Caco-2 (cell line): ENCODE measurements around the gene RTTN. TPM values are rescaled to one million over a fixed set of nuclear protein-coding genes. Genes with fewer than 3 reads are reported as not detected.

Source experiments
- BruUV-seq: library from RNA; stranded (reverse); fragments of 400-500 nt; replicated peaks from 2 replicates; lab custom pipeline; 2021; lab: Mats Ljungman, UMichigan
- CTCF ChIA-PET: fragments of 300-600 bp; sonication (Branson Sonifier 250); formaldehyde crosslinking; loops from one replicate; lab custom pipeline; 2022; ENCODE audit warnings: antibody characterized with exemption; lab: Charles Lee
- POLR2A ChIA-PET: fragments of 300-600 bp; sonication (Branson Sonifier 250); formaldehyde crosslinking; loops from one replicate; lab custom pipeline; 2022; ENCODE audit warnings: antibody characterized with exemption; lab: Charles Lee
- DNase-seq, 2 experiments: peaks; one replicate each; pipeline versions ENCODE4 v3.0.0 to v3.0.0-alpha.2; 2020 to 2022
- H3K27me3 ChIP-seq: replicated peaks from 2 replicates; pipeline ENCODE4 v1.6.0; 2011; ENCODE audit warnings: low read length; ENCODE audit not compliant: control insufficient read depth, insufficient read depth
- H3K36me3 ChIP-seq: 2 replicates; pipeline ENCODE4 v1.5.1; 2011; ENCODE audit warnings: low read length; ENCODE audit not compliant: control insufficient read depth, insufficient read depth
- H3K4me1 ChIP-seq: fragments of 250-450 bp; sonication (Bioruptor Pico); 2 replicates; pipeline ENCODE4 v1.5.1; 2020; ENCODE audit warnings: mild to moderate bottlenecking
- H3K4me3 ChIP-seq: 2 replicates; pipeline ENCODE4 v1.5.1; 2011; ENCODE audit warnings: low read depth, mild to moderate bottlenecking, control low read depth, low read length
- H3K9me3 ChIP-seq: fragments of 250-450 bp; sonication (Bioruptor Pico); 2 replicates; pipeline ENCODE4 v1.5.1; 2020; ENCODE audit warnings: mild to moderate bottlenecking, moderate library complexity
- H3K27ac Mint-ChIP-seq: one replicate; pipeline ENCODE4 v1.8.0; 2022; ENCODE audit warnings: mixed read lengths; ENCODE audit not compliant: unreplicated experiment
- H3K27me3 Mint-ChIP-seq: one replicate; pipeline ENCODE4 v1.8.0; 2022; ENCODE audit warnings: mixed read lengths; ENCODE audit not compliant: insufficient read depth, unreplicated experiment
- H3K36me3 Mint-ChIP-seq: one replicate; pipeline ENCODE4 v1.8.0; 2022; ENCODE audit warnings: mild to moderate bottlenecking, mixed read lengths; ENCODE audit not compliant: insufficient read depth, unreplicated experiment
- H3K4me1 Mint-ChIP-seq: one replicate; pipeline ENCODE4 v1.8.0; 2022; ENCODE audit warnings: low read depth, mixed read lengths; ENCODE audit not compliant: unreplicated experiment
- H3K4me3 Mint-ChIP-seq: one replicate; pipeline ENCODE4 v1.8.0; 2022; ENCODE audit warnings: mild to moderate bottlenecking, moderate library complexity, mixed read lengths; ENCODE audit not compliant: unreplicated experiment
- H3K9me3 Mint-ChIP-seq: one replicate; pipeline ENCODE4 v1.8.0; 2022; ENCODE audit warnings: mixed read lengths; ENCODE audit not compliant: unreplicated experiment
- intact Hi-C: fragments of 100-400 bp; cut with micrococcal nuclease; formaldehyde crosslinking; loops from one replicate; pipeline ENCODE4 v1.10.0; 2022; ENCODE audit not compliant: unreplicated experiment
- total RNA-seq: library from RNA; stranded (reverse); gene quantifications from 2 replicates; pipeline ENCODE4 v1.2.3, GENCODE V29; 2022
- TF ChIP-seq, protein P1 (sequence below), 2 experiments: fragments of 200-600 bp in 1 of 2; IDR thresholded peaks; 1 replicate in 1 of 2; 2 replicates in 1 of 2; pipeline versions ENCODE4 v1.5.1 to v1.8.0; 2011 to 2022; ENCODE audit warnings: antibody characterized with exemption in 1 of 2, control low read depth in 1 of 2, inconsistent platforms in 1 of 2, low read depth in 1 of 2, low read length in 1 of 2, mild to moderate bottlenecking in 1 of 2, moderate library complexity in 1 of 2; ENCODE audit not compliant: insufficient read depth in 1 of 2, severe bottlenecking in 1 of 2, unreplicated experiment in 1 of 2

RTTN gene
- total RNA-seq, 1 experiment from 2014 or later: 14.6 TPM

DNA sequence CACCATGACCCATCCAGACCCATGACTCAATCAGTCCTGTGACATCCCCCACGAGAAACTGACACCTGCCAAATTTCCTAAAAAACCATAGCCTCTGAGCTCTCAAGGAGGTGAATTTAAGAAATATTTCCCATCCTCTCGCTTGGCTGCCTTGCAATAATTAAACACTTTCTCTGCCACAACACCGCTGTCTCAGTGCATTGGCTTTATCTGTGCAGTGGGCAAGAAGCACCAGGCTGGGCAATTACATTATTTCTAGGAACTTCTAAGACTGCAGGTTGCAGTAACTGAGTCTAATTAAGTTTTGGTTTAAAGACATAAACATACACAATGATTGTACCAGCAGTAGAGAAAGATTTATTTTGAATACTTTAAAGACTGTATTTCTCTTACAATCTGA is 22.0 kb upstream of the RTTN start:
- POLR2A ChIA-PET: no interaction called here

GRCh38 chr18:70221915-70222278 is 16.4 kb upstream of the RTTN start:
- no TSS peak for BruUV-seq
- ChIA-PET POLR2A (no interaction called here), CTCF (no interaction called here)
- H3K36me3 ChIP-seq: no peaks in the 10 kb centered on the region
- intact Hi-C loops: no loop called here
- no peak overlapping the region for H3K27ac Mint-ChIP-seq
- H3K36me3 Mint-ChIP-seq: no peaks in the 10 kb centered on the region
- no peak overlapping the region for H3K4me3 ChIP-seq
- no peak overlapping the region for H3K4me3 Mint-ChIP-seq
- TF ChIP-seq, protein P1, sequence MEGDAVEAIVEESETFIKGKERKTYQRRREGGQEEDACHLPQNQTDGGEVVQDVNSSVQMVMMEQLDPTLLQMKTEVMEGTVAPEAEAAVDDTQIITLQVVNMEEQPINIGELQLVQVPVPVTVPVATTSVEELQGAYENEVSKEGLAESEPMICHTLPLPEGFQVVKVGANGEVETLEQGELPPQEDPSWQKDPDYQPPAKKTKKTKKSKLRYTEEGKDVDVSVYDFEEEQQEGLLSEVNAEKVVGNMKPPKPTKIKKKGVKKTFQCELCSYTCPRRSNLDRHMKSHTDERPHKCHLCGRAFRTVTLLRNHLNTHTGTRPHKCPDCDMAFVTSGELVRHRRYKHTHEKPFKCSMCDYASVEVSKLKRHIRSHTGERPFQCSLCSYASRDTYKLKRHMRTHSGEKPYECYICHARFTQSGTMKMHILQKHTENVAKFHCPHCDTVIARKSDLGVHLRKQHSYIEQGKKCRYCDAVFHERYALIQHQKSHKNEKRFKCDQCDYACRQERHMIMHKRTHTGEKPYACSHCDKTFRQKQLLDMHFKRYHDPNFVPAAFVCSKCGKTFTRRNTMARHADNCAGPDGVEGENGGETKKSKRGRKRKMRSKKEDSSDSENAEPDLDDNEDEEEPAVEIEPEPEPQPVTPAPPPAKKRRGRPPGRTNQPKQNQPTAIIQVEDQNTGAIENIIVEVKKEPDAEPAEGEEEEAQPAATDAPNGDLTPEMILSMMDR (IDR thresholded peaks at IDR 0.05; ENCODE audit: insufficient read depth in 1 of 2, low read depth in 1 of 2, low read length in 1 of 2, severe bottlenecking in 1 of 2, unreplicated experiment in 1 of 2): no peak
- H3K9me3 ChIP-seq: no peaks in the 10 kb centered on the region
- H3K4me1 Mint-ChIP-seq: peaks cover 2% of the 10 kb centered on the region
- H3K27me3 Mint-ChIP-seq: no peaks in the 10 kb centered on the region
- H3K9me3 Mint-ChIP-seq: no peaks in the 10 kb centered on the region
- H3K27me3 ChIP-seq: no peaks in the 10 kb centered on the region
- H3K4me1 ChIP-seq: no peaks in the 10 kb centered on the region
- DNase-seq: no peak

More for the DNA sequence above, 22.0 kb upstream of the RTTN start:
- H3K27me3 Mint-ChIP-seq: no peaks in the 10 kb centered on the region
- H3K36me3 ChIP-seq: no peaks in the 10 kb centered on the region
- peaks cover 14% of the 10 kb centered on the region for H3K9me3 Mint-ChIP-seq
- TF ChIP-seq, protein P1 (IDR thresholded peaks at IDR 0.05; ENCODE audit: insufficient read depth in 1 of 2, low read depth in 1 of 2, low read length in 1 of 2, severe bottlenecking in 1 of 2, unreplicated experiment in 1 of 2): no peak
- no peaks in the 10 kb centered on the region for H3K4me1 ChIP-seq
- H3K36me3 Mint-ChIP-seq: no peaks in the 10 kb centered on the region
- intact Hi-C loops: no loop called here
- no peak overlapping the region for H3K4me3 Mint-ChIP-seq
- no TSS peak for BruUV-seq
- CTCF ChIA-PET: no interaction called here
- H3K4me3 ChIP-seq: no peak overlapping the region
- no peak overlapping the region for H3K27ac Mint-ChIP-seq
- no peaks in the 10 kb centered on the region for H3K4me1 Mint-ChIP-seq
- H3K9me3 ChIP-seq: no peaks in the 10 kb centered on the region
- DNase-seq: no peak
- H3K27me3 ChIP-seq: no peaks in the 10 kb centered on the region

DNA sequence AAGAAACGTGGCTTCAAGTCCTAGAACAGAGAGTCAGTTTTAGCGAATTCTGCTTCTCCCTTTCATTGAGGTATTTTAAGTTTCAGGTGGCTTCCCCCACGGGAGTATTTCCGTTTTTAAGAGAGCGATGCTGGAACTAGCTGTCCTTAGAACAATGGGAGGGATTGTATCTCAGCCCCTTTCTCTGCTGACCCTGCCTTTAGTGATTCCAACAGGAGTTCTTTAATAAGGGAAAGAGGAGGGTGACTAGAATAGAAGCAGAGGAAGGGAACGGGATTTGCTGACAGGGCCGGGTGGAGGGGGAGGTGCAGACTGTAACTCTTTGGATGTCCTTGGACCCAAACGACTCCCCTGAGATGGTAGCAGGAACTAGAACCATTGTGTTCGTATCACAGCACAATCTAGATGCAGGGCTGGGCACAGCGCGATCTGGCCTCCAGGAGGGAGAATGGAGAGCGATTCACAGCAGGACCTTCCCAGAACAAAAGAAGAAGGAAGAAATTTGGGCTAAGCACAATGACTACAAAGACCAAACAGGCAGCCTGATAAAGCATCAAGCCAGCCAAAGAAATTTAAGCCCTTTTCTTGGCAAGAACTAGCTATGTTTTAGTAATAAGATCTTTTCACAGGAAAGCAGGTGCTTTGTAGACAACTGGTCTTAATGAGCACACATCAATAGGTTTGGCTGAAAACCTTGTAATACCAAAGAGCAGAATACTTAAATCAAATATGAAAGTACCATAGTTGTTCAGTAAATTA is 15.8 kb upstream of the RTTN start:
- TF ChIP-seq, protein P1 (IDR thresholded peaks at IDR 0.05; ENCODE audit: insufficient read depth in 1 of 2, low read depth in 1 of 2, low read length in 1 of 2, severe bottlenecking in 1 of 2, unreplicated experiment in 1 of 2): no peak
- H3K9me3 Mint-ChIP-seq: no peaks in the 10 kb centered on the region
- Histone ChIP-seq H3K4me3 (no peak overlapping the region), H3K4me1 (no peaks in the 10 kb centered on the region), H3K9me3 (no peaks in the 10 kb centered on the region), H3K27me3 (no peaks in the 10 kb centered on the region), H3K36me3 (no peaks in the 10 kb centered on the region)
- POLR2A ChIA-PET: no interaction called here
- no peak for DNase-seq
- no peak overlapping the region for H3K27ac Mint-ChIP-seq
- H3K27me3 Mint-ChIP-seq: no peaks in the 10 kb centered on the region
- intact Hi-C loops: no loop called here
- H3K36me3 Mint-ChIP-seq: no peaks in the 10 kb centered on the region
- no TSS peak for BruUV-seq
- CTCF ChIA-PET: no interaction called here
- peaks cover 6% of the 10 kb centered on the region for H3K4me1 Mint-ChIP-seq
- H3K4me3 Mint-ChIP-seq: no peak overlapping the region
